Measurements from ENCODE around the gene LY86. TPM values are rescaled to one million over a fixed set of nuclear protein-coding genes. Genes with fewer than 3 reads are reported as not detected.
"Not testable (repeated sequence)": the region's sequence is repeated elsewhere in the genome, so short reads cannot be mapped to it uniquely, and the experiment has no call there.

LY86 gene
- total RNA-seq, 1 donor from 2014 or later = not detected

DNA sequence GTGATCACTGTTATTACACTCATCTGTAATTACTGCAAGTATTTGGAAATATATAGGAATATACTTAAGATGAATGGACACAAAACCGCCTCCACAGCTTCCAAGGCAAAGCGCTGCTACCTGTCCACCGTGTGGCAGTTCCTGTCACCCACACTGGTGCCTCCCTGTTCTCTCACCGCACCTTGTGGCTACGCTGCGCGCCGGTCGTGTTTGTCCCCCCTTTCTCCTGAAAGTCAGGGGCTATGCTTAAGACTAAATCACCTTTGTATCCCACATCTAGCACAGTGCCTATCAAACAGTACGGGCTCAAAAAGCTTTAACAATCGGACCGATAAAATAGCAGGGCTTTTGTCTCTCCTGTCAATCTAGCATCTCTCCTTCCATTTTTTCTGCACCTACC, 23.0 kb downstream of the LY86 start:
- no peak overlapping the region for H3K4me3 Mint-ChIP-seq (ENCODE audit: unreplicated experiment)
- H3K4me1 Mint-ChIP-seq (ENCODE audit: low read depth) = peaks cover 5% of the 10 kb centered on the region
- H3K9me3 Mint-ChIP-seq (ENCODE audit: low read depth) = no peaks in the 10 kb centered on the region
- TF ChIP-seq, protein P1, sequence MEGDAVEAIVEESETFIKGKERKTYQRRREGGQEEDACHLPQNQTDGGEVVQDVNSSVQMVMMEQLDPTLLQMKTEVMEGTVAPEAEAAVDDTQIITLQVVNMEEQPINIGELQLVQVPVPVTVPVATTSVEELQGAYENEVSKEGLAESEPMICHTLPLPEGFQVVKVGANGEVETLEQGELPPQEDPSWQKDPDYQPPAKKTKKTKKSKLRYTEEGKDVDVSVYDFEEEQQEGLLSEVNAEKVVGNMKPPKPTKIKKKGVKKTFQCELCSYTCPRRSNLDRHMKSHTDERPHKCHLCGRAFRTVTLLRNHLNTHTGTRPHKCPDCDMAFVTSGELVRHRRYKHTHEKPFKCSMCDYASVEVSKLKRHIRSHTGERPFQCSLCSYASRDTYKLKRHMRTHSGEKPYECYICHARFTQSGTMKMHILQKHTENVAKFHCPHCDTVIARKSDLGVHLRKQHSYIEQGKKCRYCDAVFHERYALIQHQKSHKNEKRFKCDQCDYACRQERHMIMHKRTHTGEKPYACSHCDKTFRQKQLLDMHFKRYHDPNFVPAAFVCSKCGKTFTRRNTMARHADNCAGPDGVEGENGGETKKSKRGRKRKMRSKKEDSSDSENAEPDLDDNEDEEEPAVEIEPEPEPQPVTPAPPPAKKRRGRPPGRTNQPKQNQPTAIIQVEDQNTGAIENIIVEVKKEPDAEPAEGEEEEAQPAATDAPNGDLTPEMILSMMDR (IDR thresholded peaks at IDR 0.05) = no peak
- H3K36me3 Mint-ChIP-seq (ENCODE audit: low read depth) = no peaks in the 10 kb centered on the region
- H3K27ac Mint-ChIP-seq (ENCODE audit: unreplicated experiment) = no peak overlapping the region
- peaks cover 3% of the 10 kb centered on the region for H3K27me3 Mint-ChIP-seq (ENCODE audit: low read depth)
- DNase-seq (ENCODE audit: low spot score) = no peak

DNA sequence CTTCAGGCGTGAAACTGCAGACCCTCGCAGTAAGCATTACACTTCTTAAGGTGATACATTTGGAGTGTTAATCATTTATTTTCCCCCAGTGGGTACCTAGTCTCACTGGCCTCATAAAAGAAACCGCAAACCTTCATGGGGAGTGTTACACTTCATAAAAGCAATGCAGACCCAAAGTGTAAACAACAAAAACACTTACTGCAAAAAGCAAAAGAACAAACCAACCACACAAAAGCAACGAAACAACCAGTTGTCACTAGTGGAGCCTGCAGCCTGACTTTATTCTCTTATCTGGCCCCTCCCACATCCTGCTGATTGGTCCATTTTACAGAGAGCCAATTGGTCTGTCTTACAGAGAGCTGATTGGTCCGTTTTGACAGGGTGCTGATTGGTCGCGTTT, 23.8 kb downstream of the LY86 start:
- DNase-seq (ENCODE audit: low spot score) = no peak
- TF ChIP-seq, protein P1 (IDR thresholded peaks at IDR 0.05) = no peak
- Mint-ChIP-seq H3K4me1 (ENCODE audit: low read depth) (peaks cover 5% of the 10 kb centered on the region), H3K36me3 (ENCODE audit: low read depth) (no peaks in the 10 kb centered on the region), H3K9me3 (ENCODE audit: low read depth) (no peaks in the 10 kb centered on the region), H3K27ac (ENCODE audit: unreplicated experiment) (no peak overlapping the region), H3K4me3 (ENCODE audit: unreplicated experiment) (no peak overlapping the region), H3K27me3 (ENCODE audit: low read depth) (peaks cover 3% of the 10 kb centered on the region)

DNA sequence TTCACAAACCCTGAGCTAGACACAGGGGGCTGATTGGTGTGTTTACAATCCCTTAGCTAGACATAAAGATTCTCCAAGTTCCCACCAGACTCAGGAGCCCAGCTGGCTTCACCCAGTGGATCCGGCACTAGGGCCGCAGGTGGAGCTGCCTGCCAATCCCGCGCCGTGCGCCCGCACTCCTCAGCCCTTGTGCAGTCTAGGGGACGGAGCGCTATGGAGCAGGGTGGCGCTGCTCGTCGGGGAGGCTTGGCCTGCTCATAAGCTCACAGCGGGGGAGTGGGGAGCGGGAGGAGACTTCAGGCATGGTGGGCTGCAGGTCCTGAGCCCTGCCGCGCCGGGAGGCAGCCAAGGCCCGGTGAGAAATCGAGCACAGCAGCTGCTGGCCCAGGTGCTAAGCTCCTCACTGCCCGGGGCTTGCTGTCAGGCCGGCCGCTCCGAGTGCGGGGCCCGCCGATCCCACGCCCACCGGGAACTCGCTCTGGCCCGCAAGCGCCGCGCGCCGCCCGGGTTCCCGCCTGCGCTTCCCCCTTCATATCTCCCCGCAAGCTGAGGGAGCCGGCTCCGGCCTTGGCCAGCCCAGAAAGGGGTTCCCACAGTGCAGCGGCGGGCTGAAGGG, 24.7 kb downstream of the LY86 start:
- H3K4me3 Mint-ChIP-seq (ENCODE audit: unreplicated experiment); H3K27ac Mint-ChIP-seq (ENCODE audit: unreplicated experiment); H3K27me3 Mint-ChIP-seq (ENCODE audit: low read depth); H3K36me3 Mint-ChIP-seq (ENCODE audit: low read depth); H3K9me3 Mint-ChIP-seq (ENCODE audit: low read depth); H3K4me1 Mint-ChIP-seq (ENCODE audit: low read depth); DNase-seq (ENCODE audit: low spot score): not testable (repeated sequence)

DNA sequence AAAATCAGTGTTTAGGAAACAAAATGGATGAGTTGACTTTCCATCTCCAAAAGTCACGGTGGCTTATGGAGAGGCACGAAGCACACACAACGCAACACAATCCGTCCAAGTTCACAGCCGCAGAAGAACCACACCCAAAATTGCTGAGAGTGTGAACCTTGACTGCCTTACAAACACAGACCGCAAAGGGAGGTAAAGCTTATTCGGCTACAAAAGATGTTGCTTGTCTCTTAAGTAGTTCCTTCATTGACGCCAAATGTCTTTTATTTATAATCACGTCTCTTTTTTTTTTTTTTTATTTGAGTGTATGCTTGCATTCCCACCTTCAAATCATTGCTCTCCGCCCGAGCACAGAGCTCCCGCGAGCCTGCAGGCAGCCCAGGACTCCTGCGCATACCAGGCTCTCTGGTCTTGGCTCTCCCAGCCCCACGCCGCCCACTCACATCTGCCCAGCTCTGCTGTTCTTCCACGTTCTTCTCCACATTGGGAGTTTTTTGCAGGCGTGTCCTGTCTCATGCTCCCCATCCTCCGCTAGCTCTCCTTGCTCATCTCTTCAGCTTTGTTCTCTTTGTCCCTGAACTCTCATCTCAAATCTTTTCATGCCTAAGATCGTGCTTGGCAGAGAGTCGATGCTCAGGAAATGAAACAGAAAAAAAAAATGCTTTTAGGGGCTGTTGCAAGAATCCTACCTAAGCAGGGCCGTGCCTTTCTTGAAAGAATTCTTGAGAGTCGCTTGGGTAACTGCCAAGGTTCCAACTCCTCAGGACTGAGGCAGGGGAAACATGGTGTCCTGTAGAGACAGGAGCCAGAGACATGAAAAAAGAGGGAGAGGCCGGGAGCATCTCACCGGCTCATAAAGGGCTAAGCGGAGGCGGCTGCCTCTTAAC, 25.8 kb downstream of the LY86 start:
- TF ChIP-seq, protein P1 (IDR thresholded peaks at IDR 0.05) = no peak
- H3K27me3 Mint-ChIP-seq (ENCODE audit: low read depth) = peaks cover 5% of the 10 kb centered on the region
- H3K36me3 Mint-ChIP-seq (ENCODE audit: low read depth) = no peaks in the 10 kb centered on the region
- no peaks in the 10 kb centered on the region for H3K9me3 Mint-ChIP-seq (ENCODE audit: low read depth)
- no peak for DNase-seq (ENCODE audit: low spot score)
- no peak overlapping the region for H3K4me3 Mint-ChIP-seq (ENCODE audit: unreplicated experiment)
- H3K4me1 Mint-ChIP-seq (ENCODE audit: low read depth) = peaks cover 5% of the 10 kb centered on the region
- H3K27ac Mint-ChIP-seq (ENCODE audit: unreplicated experiment) = no peak overlapping the region

DNA sequence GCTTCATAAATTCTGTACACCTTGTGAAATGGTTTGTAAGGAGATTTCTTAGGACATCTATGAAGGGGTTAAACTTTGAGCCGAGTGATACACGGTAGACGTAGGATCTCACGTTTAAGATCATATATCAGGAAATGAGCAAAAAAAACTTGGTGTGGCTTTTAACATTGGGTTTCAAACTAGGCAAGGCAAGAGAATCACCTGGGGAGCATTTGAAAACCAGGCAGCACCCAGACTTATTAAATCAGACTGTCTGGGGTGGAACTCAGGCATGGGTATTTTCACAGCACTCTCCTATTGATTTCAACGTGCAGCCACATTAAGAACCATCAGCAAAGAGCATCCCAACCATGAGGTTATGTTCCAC, 26.4 kb downstream of the LY86 start:
- TF ChIP-seq, protein P1 (IDR thresholded peaks at IDR 0.05) = no peak
- H3K4me1 Mint-ChIP-seq (ENCODE audit: low read depth) = peaks cover 10% of the 10 kb centered on the region
- peaks cover 8% of the 10 kb centered on the region for H3K27me3 Mint-ChIP-seq (ENCODE audit: low read depth)
- no peaks in the 10 kb centered on the region for H3K36me3 Mint-ChIP-seq (ENCODE audit: low read depth)
- no peak overlapping the region for H3K4me3 Mint-ChIP-seq (ENCODE audit: unreplicated experiment)
- no peaks in the 10 kb centered on the region for H3K9me3 Mint-ChIP-seq (ENCODE audit: low read depth)
- no peak overlapping the region for H3K27ac Mint-ChIP-seq (ENCODE audit: unreplicated experiment)
- no peak for DNase-seq (ENCODE audit: low spot score)
